Central memory CD4-positive, alpha-beta T cell (primary cell): ENCODE data around the gene NUMB.

ENCODE experiments used
- DNase-seq: peaks from one replicate; pipeline ENCODE4 v3.0.0; 2022

The NUMB gene

DNA sequence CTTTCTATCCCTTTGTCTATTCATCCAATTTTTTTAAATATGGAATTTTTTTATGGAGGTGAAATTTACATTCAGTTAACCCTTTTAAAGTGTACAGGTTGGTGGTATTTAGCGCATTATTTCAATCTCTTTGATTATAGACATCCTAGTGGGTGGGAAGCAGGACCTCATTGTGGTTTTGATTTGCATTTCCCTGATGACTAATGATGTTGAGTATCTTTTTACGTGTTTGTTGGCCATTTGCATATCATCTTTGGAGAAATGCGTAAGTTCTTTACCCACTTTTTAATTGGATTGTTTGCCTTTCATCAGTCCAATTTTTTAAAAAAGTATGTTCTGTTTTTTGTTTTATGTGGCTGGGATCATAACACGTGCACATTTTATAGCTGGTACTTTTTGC, 200.3 kb downstream of the NUMB start:
- no peak for DNase-seq

DNA sequence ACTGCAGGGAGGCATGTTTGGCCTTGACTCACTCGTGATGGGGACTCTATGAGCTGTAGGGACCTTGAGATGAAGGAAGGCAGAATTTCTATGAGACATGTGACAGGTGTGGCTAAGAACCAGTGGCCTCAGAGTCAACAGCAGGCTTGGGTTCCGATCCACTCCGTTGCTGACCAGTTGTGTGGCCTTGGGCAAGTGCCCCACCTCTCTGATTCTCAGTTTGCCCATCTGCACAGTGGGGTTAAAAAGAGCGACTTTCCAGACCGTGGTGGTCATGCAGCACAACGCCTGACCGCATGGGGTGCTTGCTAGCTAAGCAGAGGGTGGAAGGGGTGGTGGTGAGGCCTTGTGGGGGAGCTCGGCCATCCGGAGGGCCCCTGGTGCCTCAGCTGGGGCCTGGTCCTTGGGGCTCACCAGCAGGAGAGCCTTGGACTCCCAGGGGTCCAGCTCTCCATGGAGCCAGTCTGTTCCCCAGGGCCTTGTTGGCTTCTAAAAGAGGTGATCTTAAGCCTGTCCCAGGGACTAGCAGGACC, 202.6 kb downstream of the NUMB start:
- no peak for DNase-seq

DNA sequence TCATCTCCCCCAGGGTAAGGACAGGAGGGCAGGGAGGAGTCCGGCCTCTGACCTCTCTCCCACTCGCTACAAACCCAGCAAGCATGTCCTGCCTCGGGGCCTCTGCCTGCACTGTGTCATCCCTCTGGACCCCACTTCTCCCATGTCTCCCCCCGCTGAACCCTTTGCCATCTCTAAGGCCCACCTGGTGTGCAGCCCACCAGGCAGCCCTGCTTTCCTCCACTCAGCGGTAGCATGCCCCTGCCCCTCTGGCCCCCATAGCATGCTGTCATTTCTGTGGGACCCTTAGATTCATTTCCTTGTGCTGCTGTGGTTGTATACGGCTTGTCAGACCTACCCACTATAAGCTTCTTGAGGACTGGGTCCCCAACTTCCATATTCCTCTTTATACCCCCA, 203.3 kb downstream of the NUMB start:
- no peak for DNase-seq

DNA sequence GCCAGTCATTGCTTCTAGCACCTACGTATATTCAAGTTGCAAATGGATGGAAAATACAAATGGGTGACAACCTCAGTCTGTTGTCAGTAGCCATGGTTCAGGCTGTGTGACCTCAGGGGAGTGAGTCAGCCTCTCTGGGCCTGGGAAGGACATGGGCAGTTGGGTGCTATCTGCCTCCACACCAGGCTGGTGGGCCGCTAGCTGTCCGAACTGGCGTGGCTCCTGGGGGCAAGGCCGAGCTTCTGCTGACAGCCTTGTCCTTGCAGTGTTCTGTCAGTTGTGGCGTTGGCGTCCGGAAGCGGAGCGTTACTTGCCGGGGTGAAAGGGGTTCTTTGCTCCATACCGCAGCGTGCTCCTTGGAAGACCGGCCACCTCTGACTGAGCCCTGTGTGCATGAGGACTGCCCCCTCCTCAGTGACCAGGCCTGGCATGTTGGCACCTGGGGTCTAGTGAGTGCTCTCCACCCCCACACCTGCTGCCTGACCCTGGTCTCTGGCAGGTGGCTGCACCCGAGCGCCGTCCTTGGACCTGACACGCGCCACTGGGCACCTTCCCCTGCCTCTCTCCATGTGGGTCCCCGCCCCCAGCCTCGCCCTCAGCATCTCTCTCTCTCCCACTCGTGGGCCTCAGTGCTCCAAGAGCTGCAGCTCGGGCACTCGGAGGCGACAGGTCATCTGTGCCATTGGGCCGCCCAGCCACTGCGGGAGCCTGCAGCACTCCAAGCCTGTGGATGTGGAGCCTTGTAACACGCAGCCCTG, 203.9 kb downstream of the NUMB start:
- DNase-seq: no peak

DNA sequence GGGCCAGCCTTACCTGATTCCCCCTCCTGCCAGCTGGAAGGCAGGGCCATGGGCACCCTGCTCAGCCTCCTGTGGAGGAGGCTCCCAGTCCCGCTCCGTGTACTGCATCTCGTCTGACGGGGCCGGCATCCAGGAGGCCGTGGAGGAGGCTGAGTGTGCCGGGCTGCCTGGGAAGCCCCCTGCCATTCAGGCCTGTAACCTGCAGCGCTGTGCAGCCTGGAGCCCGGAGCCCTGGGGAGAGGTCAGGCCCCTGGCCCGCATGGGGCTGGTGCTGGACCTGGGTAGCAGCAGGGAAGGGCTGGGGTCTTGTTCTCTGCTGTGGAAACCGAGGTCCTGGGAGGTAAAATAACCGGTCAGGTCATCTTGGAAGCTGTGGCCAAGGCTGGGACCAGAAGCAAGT, 204.6 kb downstream of the NUMB start:
- no peak for DNase-seq

DNA sequence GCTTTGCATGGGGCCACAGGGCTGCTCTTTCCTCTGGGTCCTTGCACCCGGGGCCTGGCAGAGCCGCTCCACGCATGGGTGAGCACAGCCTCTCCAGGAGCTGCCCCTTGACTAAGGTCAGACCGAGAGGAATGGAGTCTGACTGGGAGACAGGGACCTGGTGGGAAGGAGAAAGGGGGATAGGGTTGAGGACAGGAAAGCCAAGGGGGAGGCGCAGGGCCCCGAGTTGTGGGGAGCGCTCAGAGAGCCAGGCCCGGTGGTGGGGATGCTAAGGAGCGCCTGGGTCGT, 205.1 kb downstream of the NUMB start:
- no peak for DNase-seq

DNA sequence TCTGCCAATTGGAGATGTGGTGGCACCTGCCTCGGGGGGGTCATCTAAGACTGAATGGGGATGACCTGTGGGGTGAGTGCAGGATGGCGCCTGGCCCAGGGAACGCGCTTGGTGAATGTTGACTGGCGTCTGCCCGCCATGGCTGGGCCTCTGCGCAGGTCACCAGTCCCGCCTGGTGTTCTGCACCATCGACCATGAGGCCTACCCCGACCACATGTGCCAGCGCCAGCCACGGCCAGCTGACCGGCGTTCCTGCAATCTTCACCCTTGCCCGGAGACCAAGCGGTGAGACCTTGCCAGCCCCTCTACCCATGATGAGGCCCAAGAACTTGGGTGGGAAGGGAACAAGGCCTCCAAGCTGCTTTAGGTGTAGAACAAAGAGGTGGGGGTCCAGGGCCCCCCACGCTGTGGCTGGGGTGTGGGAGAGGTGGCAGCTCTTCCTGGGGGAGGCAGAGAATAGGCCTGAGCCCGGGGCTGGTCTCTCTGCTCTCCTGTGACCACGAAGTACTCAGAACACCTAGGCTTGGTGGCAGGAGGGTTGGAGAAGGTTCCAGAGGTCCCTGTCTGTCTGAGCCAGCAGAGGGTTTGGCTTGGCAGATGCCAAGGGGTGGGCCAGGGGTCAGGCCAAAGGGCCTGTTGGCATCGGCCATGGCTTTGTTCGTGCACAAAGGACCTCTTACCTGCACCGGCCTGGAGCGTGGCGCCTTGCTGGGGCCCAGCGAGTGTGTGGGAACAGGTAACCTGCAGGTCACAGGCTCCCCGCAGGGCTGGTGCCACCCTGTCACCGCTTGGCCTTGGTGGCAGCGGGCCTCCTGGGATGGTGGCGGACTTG, 205.6 kb downstream of the NUMB start:
- DNase-seq: no peak

DNA sequence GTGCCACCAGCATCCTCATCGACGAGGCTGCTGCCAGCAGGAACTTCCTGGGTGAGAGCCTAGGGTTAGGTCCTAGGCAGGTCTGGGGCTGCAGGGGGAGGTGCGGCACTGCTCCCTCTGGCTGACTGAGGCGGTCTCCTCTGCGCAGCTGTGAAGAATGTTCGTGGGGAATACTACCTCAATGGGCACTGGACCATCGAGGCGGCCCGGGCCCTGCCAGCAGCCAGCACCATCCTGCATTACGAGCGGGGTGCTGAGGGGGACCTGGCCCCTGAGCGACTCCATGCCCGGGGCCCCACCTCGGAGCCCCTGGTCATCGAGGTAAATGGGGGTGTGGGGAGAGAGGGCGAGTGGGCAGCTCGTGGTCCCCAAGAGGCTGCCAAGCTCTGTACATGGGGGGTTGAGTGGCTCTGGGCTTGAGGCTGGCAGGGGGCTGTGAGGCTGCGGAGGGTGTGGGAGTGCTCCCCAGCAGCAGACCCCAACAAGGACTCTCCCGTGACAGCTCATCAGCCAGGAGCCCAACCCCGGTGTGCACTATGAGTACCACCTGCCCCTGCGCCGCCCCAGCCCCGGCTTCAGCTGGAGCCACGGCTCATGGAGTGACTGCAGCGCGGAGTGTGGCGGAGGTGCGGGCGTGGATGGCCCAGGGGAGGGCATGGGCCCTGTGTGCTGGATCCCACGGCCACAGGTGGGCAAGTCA, 206.7 kb downstream of the NUMB start:
- no peak for DNase-seq

DNA sequence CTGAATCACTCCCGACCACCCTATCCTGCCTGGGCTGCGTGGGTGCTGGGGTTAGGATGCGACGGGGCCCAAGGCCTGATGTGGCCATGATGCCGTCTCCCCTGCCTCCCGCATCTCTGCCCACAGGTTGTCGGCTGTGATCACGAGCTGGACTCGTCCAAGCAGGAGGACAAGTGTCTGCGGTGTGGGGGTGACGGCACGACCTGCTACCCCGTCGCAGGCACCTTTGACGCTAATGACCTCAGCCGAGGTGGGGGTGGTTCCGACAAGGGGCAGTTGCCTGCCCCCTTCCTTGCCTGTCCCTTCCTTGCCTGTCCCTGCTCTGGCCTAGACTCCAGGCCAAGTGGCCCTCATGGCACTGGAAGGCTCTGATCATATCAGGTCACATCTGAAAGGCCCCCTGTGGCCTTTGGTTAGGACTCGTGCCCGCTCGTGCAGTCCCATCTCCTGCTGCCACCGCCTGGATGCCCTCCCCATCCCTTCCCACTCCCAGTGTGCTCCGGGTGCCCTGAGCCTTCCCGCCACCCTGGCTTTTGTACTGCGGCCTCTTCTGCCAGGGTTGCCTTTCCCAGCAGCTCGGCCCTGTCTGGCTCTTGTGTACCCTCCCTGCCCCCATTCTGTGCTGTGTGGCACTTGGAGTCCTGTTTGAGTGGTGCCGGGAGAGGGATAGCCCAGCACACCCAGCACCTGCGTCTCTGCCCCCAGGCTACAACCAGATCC, 207.4 kb downstream of the NUMB start:
- DNase-seq: no peak

DNA sequence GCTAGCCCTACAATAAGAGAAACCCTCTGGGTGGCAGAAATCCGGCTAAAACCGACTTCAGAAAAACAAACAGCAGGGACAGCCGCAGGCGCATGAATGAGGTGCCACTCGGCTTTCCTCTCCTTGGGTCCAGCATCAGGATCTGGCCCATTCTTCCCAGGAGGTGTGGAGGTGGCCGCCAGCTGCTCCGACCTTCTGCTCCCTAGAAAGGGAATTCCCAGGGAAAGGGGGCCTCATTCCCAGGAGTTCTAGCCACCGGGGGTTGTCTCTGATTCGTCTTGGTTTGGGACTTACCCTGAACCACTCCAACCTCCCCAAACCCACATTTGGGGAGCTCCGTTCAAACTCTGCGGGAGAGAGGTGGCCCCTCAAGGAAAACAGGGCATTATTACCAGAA, 208.0 kb downstream of the NUMB start:
- no peak for DNase-seq

DNA sequence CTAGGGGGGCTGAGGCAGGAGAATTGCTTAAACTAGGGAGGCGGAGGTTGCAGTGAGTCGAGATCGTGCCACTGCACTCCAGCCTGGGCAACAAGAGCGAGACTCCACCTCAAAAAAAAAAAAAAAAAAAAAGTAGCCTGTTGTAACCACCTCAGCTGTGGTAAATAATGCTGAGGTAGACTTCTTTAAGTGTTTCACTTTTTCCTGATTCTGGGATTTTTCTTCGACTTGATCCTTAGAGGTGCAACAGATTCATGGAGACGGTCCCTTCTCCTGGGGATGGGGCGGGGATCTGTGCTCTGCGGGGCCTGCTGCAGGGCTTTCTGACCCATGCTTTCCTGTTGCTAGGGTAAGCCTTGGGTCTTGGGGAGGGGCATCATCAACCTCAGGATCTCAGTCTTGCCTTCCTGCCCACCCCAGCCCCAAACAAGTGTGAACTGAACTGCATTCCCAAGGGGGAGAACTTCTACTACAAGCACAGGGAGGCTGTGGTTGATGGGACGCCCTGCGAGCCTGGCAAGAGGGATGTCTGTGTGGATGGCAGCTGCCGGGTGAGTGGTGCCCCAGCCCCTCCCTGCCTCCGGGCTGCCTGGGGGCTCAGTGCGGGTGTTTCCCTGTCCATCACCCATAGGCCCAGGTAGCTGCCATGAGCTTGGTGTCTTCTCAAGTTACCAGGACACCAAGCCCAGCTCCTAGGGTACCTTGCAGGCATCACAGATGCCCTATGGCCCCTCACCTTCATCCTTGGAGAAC, 208.6 kb downstream of the NUMB start:
- no peak for DNase-seq

DNA sequence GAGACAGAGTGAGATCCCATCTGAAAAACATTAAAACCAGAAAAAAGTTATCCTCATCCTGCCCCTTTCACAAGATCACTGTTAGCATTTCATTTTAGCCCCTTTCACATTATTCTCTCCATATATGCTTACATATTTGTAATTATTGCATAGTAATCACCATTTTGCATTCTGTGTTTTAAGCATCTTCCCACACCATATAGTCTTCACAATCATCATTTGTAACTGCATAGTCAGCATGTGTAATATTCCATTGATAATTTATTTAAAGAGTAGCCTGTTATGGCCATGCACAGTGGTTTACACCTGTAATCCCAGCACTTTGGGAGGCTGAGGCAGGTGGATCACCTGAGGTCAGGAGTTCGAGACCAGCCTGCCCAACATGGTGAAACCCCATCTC, 209.2 kb downstream of the NUMB start:
- no peak for DNase-seq

DNA sequence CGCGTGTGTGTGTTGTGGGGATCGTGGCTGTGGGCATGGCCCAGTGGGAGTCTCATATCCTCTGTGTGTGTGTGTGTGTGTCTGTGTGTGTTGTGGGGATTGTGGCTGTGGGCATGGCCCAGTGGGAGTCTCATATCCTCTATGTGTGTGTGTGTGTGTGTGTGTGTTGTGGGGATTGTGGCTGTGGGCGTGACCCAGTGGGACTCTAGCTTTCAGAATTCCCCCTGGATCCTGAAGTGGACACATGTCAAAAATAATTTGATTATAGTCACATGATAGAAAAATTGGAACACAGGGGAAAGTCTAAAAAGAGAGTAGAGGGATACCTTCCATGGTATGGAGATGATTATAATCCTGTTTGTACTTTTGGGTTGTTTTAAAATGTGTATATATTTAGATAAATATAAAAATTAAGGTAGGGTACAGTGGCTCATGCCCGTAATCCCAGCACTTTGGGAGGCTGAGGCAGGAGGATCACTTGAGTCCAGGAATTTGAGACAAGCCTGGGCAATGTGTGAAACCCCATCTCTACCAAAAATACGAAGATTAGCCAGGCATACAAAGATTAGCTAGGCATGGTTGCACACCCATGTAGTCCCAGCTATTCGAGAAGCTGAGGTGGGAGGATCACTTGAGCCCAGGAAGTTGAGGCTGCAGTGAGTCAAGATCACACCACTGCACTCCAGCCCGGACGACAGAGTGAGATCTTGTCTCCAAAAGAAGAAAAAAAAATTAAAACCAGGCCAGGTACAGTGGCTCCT, 210.1 kb downstream of the NUMB start:
- no peak for DNase-seq

DNA sequence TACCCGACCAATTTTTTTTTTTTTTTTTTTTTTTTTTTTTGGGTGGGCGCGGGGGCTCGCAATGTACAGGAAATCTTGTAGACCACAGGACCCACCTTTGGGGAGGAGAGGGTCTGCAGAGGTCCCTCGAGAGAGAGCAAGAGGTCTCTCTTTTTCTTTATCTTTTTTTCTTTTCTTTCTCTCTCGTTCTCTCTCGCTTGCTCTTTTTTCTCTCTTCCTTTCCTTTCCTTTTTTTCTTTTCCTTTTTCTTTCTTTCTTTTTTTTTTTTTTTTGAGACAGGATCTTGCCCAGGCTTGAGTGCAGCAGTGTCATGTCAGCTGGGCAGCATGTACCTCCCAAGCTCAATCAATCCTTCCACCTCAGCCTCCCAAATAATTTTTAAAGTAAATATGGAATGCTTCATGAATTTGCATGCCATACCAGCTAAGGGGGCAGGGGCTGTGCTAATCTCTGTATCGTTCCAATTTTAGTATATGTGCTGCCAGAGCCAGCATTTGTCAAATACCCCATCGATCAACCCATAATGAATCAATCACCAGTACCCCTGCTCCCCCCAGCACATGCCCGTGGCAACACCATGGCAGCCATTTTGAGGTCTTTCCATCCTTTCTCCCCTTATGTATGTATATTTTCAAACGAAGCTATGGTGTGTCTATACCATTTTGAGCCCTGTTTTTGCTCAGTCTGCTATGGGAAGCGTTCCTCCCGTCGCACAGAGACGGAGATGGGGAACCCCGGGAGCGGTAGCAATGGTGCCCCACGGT, 211.8 kb downstream of the NUMB start:
- DNase-seq: no peak

DNA sequence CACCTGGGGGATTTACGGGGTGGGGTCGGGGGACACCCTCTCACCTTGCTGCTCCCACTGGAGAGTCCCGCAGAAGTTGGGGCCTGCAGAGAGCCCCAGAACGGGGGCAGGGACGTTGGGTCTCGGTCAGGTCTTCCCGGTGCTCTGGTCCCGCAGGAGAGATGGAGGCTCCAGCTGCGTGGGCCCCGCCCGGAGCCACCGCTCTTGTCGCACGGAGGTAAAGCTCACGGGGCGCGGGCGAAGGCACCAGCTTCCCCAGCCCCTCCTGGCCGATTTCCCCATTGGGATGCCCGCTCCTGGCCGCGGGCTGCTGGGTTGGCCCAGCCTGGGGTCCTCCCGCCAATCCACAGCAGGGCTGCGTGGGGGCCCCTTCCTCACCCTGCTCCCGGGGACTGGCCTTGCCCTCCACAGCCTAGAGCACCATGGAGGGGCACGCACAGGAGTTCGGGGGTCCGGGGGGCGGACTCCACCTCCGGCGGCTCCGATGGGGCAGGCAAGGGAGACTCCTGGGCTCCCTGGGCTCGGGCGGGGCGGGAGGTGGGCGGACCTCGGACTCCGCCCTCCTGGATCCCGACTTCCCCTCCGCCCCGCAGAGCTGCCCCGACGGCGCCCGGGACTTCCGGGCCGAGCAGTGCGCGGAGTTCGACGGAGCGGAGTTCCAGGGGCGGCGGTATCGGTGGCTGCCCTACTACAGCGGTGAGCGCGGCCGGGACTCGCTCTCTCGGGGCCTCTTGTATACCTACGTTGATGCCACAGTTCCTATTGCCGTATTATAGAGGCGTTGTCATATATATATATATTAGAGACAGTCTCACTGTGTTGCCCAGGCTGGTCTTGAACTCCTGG, 212.6 kb downstream of the NUMB start:
- no peak for DNase-seq

DNA sequence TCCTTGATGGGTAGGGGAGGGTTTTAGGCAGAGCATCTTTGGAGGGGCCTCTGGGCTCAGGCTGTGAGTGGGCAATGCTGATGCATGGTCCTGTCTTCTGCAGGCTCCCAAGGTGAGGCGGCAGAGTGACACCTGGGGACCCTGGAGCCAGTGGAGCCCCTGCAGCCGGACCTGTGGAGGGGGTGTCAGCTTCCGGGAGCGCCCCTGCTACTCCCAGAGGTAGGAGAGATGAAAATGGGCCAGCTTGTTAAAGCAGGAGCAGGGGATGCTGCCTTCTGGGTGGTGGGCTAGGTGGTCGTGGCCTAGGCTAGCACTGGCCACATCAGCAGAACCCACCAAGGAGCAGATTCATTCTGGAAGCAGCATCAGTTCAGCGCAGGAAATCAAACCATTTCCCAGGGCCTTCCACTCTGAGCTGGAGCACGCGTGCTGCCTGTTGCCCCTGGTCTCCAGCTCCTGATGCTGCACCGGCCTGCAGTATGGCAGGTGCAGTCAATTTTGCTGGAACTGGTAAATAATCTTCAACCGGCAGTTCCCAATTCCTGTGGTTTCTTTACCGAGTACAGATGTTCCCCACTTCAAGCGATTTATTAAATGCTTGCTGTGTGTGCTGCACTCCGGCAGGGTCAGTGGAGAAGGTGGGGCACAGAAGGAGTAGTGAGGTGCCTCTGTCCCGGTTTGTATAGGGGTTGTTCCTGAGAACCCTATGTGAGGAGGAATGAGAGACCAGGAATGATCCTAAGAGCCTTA, 213.6 kb downstream of the NUMB start:
- no peak for DNase-seq

DNA sequence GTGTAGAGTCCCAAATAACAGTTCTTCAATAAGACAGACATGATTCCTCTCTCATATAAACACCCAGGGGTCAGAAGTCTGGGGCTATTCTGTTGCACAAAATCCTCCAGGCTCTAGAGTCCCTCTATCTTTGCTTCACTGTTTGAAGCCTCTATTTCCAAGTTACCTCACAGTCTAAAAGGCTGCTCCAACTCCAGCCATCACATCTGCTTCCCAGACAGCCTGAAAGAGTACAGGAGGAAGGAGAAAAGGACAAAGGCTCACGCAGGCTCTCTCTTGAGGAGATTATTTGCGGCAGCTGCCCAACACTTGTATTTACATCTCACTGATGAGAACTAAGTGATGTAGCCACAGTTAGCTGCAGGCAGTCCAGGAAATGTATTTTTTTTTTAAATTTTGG, 214.6 kb downstream of the NUMB start:
- no peak for DNase-seq

DNA sequence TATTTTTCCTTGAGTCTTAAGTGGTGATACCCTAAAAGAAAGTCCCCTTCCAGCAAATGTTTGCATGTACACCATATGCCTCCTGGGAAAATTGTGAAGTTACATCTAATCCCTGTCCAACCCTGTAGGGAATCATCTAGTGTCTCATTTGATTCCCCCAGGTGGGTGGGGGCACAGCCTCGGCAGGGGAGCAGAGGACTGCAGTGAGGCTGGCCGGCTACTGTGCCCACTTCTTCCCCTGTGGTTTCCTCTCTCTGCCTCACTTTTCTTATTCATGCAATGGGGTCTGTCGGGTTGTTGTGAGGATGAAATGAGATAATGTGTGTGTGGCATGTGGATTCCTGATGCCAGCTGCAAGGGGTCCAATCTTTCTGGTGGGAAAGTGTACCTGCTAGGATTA, 215.0 kb downstream of the NUMB start:
- no peak for DNase-seq

DNA sequence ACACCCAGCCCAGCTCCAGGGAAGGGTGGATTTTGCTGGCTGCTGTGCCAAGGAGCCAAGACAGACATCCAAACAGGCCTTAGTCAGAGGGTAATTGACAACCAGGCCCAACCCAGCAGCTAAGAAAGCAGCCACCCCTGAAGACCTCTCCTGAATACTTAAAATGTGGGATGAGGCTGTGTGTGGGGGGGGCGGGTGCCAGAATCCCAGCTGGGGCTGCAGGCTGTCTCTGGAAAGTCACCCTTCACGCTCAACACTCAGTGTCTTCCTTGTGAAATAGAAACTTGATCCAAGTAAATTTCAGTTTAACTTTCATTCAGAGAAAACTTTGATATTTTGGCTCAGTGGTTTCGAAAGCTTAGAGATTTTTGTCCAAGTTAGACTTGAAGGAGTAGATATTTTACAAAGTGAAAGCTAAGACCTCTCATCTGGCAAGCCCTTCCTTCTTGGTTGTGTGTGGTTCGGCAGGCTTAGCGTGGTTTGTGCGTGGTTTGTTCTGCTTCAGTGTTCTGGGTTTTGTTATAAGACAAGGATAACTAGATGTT, 215.9 kb downstream of the NUMB start:
- DNase-seq: no peak
